GM12874 (cell line): ENCODE measurements around the gene OR8G5.

ENCODE experiments used
- TF ChIP-seq, protein P1 (sequence below): IDR thresholded peaks from 2 replicates; pipeline ENCODE4 v1.5.1; 2011; ENCODE audit warnings: low read depth, mild to moderate bottlenecking, control low read depth, low read length, moderate library complexity; ENCODE audit not compliant: insufficient read depth

The OR8G5 gene, protein sequence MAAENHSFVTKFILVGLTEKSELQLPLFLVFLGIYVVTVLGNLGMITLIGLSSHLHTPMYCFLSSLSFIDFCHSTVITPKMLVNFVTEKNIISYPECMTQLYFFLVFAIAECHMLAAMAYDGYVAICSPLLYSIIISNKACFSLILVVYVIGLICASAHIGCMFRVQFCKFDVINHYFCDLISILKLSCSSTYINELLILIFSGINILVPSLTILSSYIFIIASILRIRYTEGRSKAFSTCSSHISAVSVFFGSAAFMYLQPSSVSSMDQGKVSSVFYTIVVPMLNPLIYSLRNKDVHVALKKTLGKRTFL

DNA sequence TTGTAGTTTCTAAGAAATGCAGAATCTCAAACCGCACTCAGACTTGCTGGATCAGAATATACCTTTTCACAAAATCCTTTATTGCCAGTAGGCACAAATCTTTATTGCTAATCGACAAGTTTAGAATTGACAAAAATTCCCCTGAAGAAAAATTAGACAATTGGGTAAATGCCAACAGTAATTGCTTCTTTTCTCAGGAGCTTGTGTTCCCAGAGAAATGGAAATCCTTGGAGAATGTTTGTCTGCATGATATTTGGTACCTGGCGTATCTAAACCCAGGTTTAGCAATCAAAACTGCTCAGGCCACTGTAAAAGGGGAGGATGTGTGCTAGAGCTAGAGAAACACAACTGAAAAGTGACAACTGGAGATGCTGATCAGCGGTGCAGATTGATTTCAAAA, at the start of gene OR8G5:
OR8G5 (plus strand) TSS at position 301 of the 400 bp plus-strand sequence. CDS start 8,556 bp downstream, outside the sequence.
- TF ChIP-seq, protein P1, sequence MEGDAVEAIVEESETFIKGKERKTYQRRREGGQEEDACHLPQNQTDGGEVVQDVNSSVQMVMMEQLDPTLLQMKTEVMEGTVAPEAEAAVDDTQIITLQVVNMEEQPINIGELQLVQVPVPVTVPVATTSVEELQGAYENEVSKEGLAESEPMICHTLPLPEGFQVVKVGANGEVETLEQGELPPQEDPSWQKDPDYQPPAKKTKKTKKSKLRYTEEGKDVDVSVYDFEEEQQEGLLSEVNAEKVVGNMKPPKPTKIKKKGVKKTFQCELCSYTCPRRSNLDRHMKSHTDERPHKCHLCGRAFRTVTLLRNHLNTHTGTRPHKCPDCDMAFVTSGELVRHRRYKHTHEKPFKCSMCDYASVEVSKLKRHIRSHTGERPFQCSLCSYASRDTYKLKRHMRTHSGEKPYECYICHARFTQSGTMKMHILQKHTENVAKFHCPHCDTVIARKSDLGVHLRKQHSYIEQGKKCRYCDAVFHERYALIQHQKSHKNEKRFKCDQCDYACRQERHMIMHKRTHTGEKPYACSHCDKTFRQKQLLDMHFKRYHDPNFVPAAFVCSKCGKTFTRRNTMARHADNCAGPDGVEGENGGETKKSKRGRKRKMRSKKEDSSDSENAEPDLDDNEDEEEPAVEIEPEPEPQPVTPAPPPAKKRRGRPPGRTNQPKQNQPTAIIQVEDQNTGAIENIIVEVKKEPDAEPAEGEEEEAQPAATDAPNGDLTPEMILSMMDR, result no peak

DNA sequence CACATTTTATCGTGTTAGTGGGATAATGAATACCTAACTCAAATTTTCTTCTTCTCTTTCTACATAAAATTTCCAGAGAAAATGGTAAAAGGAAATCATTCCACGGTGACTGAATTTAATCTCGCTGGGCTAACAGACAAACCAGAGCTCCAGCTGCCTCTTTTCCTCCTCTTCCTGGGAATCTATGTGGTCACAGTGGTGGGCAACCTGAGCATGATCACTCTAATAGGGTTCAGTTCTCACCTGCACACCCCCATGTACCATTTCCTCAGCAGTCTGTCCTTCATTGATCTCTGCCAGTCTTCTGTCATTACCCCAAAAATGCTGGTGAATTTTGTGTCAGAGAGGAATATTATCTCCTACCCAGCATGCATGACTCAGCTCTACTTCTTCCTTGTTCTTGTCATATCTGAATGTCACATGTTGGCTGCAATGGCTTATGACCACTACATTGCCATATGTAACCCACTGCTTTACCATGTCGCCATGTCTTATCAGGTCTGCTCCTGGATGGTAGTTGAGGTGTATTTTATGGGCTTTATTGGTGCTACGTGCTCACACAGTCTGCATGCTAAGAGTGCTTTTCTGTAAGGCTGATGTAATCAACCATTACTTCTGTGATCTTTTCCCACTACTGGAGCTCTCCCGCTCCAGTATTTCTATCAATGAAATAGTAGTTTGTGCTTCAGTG, 48.9 kb upstream of the OR8G5 start:
- TF ChIP-seq, protein P1, result no peak

DNA sequence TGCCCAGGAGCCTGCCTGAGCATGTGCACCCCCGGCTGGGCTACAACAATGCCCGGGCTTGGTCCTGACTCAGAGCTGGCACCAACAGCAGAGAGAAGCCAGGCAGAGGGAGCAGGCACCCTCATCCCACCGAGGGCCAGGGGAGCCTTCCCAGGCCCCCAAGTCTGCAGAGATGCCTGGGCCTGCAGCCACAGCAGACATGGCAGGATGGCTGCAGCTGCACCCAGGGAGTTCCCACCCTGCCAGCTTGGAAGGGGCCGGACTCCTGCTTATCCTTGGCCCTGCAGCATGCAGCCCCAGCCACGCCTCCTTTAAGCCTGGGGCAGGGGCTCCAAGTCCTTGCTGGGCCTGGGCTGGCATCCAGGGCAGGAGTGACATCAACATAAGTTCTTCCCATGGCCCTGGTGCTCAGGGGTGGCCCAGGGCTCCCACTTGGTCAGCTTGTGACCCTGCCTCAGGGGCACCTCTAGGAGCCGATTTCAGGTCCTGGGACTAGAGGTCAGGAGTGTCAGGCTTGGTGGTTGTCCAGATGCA, 46.3 kb upstream of the OR8G5 start:
- TF ChIP-seq, protein P1, result no peak

DNA sequence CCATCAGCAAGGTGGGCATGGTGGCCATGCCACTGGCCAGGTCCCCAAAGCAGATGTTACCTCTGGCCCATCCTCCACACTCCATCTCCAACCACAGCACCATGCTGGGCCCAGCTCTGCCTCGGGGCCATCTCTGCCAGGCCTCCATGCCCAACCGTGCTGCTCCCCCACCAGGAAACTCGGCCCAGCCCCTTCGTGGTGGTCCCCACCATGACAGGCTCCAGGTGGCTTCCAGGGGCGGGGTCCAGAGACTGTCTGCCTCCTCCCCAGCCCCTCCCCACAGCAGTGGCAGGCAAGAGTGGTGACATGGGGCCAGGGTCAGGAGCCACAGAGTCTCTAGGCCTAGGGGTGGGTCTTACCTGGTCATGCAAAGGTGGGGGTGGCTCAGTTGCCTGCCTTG, 45.8 kb upstream of the OR8G5 start:
- TF ChIP-seq, protein P1, result no peak

DNA sequence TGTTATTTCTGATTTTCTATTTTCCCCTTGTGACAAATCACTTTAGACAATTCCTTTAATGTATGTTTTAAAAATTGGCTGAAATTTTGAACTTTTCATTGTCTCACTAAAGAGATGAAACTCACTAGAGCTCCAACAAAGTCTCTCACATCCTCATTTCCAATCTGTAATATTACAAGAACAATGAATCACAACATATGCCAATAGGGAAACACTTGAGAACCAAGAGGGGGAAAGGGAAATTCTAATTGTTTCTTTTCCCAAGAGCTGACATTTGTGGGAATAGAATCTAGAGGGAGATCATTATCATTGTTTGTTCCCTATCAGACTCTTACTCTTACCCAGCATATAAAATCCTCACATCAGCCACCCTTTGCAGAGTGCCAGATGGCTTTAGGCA, 44.9 kb upstream of the OR8G5 start:
- TF ChIP-seq, protein P1, result no peak

DNA sequence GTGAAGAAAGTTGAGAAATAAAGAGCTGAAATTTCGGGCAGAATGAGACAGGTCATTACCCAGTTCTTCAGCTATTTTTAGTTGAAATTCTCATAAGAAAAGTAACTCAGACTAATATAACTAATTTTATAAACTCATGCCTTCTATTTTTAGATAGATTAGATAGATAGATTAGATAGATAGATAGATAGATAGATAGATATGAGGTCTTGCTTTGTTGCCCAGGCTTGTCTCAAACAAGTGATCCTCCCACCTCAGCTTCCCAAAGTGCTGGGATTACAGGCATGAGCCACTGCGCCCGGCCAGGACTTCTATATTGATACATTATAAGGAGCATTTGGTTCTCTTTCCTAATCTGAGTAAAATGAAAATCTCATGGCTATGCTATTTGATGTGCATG, 42.1 kb upstream of the OR8G5 start:
- TF ChIP-seq, protein P1, result no peak

DNA sequence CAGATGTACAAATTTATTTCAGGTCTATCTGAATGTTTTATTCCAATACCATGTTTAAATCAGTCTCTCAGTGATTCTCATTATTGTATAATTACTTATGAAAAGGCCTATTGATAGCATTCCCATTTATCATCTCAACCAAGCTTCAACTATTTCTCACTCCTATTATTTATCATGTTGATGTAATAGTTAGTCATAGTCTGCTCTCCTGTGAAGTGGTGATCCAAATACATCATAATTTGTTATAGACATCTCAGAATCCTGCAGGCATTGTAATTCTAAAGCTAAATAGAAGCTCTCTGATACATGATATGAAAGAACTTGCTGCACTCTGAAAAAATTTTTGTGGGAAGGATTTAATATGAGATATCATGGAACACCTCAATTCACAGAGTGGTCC, 37.0 kb upstream of the OR8G5 start:
- TF ChIP-seq, protein P1, result no peak
